OCI-LY7 (cell line): Measurements from ENCODE around the gene SLC50A1.

Experiments
- EZH2phosphoT487 ChIP-seq: fragments of 200-600 bp; sonication (generic); IDR thresholded peaks from 2 replicates; pipeline ENCODE4 v1.6.1; 2018; ENCODE audit warnings: low read depth, borderline replicate concordance, mild to moderate bottlenecking, mixed run types, antibody characterized with exemption, low read length, moderate library complexity, mixed read lengths
- TF ChIP-seq, protein P1 (sequence below): fragments of 200-600 bp; sonication (generic); conservative IDR thresholded peaks from 2 replicates; pipeline ENCODE4 v1.5.1; 2014; ENCODE audit warnings: mild to moderate bottlenecking, antibody characterized with exemption, low read length, moderate library complexity, mixed read lengths

DNA sequence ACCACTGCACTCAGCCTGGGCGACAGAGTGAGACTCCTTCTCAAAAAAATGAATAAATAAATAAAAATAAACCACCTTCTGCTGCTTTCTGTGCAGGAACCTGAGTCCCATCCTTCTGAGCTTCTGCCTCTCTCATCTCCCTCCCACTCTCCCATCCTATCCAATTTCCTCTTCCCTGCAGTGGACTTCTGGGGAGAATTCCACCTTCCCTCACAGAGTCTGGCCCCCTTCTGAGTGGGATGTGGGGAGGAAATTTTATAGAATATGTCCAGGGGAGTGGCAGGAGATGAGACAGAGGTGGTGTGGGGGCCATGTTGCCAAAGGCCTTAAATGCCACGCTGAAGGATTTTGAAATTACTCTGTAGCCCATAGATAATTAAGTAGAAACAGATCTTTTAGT is 13.3 kb upstream of the SLC50A1 start:
- TF ChIP-seq, protein P1, sequence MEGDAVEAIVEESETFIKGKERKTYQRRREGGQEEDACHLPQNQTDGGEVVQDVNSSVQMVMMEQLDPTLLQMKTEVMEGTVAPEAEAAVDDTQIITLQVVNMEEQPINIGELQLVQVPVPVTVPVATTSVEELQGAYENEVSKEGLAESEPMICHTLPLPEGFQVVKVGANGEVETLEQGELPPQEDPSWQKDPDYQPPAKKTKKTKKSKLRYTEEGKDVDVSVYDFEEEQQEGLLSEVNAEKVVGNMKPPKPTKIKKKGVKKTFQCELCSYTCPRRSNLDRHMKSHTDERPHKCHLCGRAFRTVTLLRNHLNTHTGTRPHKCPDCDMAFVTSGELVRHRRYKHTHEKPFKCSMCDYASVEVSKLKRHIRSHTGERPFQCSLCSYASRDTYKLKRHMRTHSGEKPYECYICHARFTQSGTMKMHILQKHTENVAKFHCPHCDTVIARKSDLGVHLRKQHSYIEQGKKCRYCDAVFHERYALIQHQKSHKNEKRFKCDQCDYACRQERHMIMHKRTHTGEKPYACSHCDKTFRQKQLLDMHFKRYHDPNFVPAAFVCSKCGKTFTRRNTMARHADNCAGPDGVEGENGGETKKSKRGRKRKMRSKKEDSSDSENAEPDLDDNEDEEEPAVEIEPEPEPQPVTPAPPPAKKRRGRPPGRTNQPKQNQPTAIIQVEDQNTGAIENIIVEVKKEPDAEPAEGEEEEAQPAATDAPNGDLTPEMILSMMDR, result no peak
- TF ChIP-seq EZH2phosphoT487, result no peak
